SU-DHL-6 (cell line): Measurements from ENCODE around the gene CNTD1.

ENCODE experiments used
- EZH2phosphoT487 ChIP-seq: fragments of 200-600 bp; sonication (generic), shearing (Covaris generic); conservative IDR thresholded peaks from 2 replicates; pipeline ENCODE4 v1.6.1; 2018; ENCODE audit warnings: mild to moderate bottlenecking, antibody characterized with exemption, low read length, moderate library complexity, mixed read lengths
- TF ChIP-seq, protein P1 (sequence below): fragments of 200-600 bp; sonication (generic); IDR thresholded peaks from one replicate; pipeline ENCODE4 v1.5.1; 2017; ENCODE audit warnings: antibody characterized with exemption, mild to moderate bottlenecking, low read length, moderate library complexity; ENCODE audit not compliant: insufficient read depth, poor library complexity, severe bottlenecking

DNA sequence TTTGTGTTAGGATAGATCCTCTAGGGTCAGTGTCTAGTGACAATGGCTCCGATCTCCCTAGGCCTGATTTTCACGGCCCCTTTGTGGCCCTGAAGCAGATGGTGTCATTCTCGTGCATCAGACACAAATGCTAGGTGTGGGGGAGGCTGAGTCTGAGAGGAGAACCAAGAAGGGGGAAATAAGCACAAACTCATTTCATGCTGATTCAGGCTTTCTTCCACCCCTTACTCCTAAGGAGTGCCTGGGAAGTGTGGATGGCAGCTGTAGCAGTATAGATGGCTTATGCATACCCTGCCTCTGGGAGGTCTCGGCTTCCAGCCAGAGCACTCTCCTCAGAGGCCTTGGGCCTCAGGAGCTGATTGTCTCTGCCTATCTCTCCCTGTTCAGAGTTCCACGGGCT is 20.1 kb upstream of the CNTD1 start:
- TF ChIP-seq, protein P1, sequence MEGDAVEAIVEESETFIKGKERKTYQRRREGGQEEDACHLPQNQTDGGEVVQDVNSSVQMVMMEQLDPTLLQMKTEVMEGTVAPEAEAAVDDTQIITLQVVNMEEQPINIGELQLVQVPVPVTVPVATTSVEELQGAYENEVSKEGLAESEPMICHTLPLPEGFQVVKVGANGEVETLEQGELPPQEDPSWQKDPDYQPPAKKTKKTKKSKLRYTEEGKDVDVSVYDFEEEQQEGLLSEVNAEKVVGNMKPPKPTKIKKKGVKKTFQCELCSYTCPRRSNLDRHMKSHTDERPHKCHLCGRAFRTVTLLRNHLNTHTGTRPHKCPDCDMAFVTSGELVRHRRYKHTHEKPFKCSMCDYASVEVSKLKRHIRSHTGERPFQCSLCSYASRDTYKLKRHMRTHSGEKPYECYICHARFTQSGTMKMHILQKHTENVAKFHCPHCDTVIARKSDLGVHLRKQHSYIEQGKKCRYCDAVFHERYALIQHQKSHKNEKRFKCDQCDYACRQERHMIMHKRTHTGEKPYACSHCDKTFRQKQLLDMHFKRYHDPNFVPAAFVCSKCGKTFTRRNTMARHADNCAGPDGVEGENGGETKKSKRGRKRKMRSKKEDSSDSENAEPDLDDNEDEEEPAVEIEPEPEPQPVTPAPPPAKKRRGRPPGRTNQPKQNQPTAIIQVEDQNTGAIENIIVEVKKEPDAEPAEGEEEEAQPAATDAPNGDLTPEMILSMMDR: no peak
- TF ChIP-seq EZH2phosphoT487: no peak
